IMR-90 (cell line): ENCODE measurements around the gene DMRT3. TPM values are rescaled to one million over a fixed set of nuclear protein-coding genes. Genes with fewer than 3 reads are reported as not detected.

Source experiments
- ATAC-seq: fragments of 200-7000 bp; cut with Tn5 transposase; 2 replicates; pipeline ENCODE4 v1.9.1; 2020; ENCODE audit warnings: low read depth, mild to moderate bottlenecking, moderate library complexity
- BruUV-seq: library from RNA; stranded (reverse); fragments of 400-500 nt; replicated peaks from 2 replicates; lab custom pipeline; 2021; lab: Mats Ljungman, UMichigan
- CTCF ChIA-PET: fragments of 300-600 bp; formaldehyde crosslinking; extraction: SDS; loops from one replicate; lab custom pipeline; 2021; ENCODE audit warnings: antibody characterized with exemption; lab: Yijun Ruan, JAX
- POLR2A ChIA-PET: fragments of 300-600 bp; sonication (Branson Sonifier 250); formaldehyde crosslinking; loops from one replicate; lab custom pipeline; 2022; ENCODE audit warnings: antibody characterized with exemption; ENCODE audit not compliant: unreplicated experiment; lab: Charles Lee
- DNase-seq: peaks from one replicate; pipeline ENCODE4 v3.0.0; 2013
- H2AFZ ChIP-seq: replicated peaks from 2 replicates; pipeline ENCODE3; 2013; ENCODE audit warnings: low read length, mild to moderate bottlenecking; ENCODE audit not compliant: poor library complexity
- H2AK5ac ChIP-seq: 2 replicates; pipeline ENCODE4 v1.6.1; 2013; ENCODE audit warnings: low read depth, low read length, inconsistent platforms
- H2AK9ac ChIP-seq: replicated peaks from 2 replicates; pipeline ENCODE3; 2013; ENCODE audit warnings: mild to moderate bottlenecking, low read depth, low read length, moderate library complexity; ENCODE audit not compliant: poor library complexity
- H2BK120ac ChIP-seq: 2 replicates; pipeline ENCODE4 v1.6.1; 2013; ENCODE audit warnings: low read depth, low read length, inconsistent platforms
- H2BK15ac ChIP-seq: 3 replicates; pipeline ENCODE4 v1.6.1; 2013; ENCODE audit warnings: low read depth, low read length, inconsistent platforms
- H2BK20ac ChIP-seq: 2 replicates; pipeline ENCODE4 v1.6.1; 2013; ENCODE audit warnings: low read depth, mild to moderate bottlenecking, inconsistent platforms, low read length, moderate library complexity
- H2BK5ac ChIP-seq: 2 replicates; pipeline ENCODE4 v1.6.1; 2013; ENCODE audit warnings: mild to moderate bottlenecking, low read depth, low read length, inconsistent platforms; ENCODE audit not compliant: poor library complexity, severe bottlenecking
- H3K14ac ChIP-seq: replicated peaks from 2 replicates; pipeline ENCODE4 v1.6.1; 2013; ENCODE audit warnings: low read depth, low read length, inconsistent platforms
- H3K18ac ChIP-seq: 2 replicates; pipeline ENCODE4 v1.6.1; 2013; ENCODE audit warnings: low read depth, low read length, control low read depth
- H3K23ac ChIP-seq: 2 replicates; pipeline ENCODE4 v1.6.1; 2013; ENCODE audit warnings: low read depth, low read length, inconsistent platforms
- H3K27ac ChIP-seq: 2 replicates; pipeline ENCODE4 v1.5.1; 2013; ENCODE audit warnings: mild to moderate bottlenecking, control low read depth, low read length; ENCODE audit not compliant: insufficient read depth
- H3K27me3 ChIP-seq: 2 replicates; pipeline ENCODE4 v1.6.1; 2013; ENCODE audit warnings: low read length; ENCODE audit not compliant: control insufficient read depth, insufficient read depth
- H3K36me3 ChIP-seq: 2 replicates; pipeline ENCODE4 v1.6.1; 2013; ENCODE audit warnings: low read length, mixed read lengths; ENCODE audit not compliant: control insufficient read depth, insufficient read depth
- H3K4ac ChIP-seq: 2 replicates; pipeline ENCODE4 v1.6.1; 2013; ENCODE audit warnings: low read depth, low read length, inconsistent platforms
- H3K4me1 ChIP-seq: 2 replicates; pipeline ENCODE4 v1.6.1; 2013; ENCODE audit warnings: low read length, mixed read lengths; ENCODE audit not compliant: control insufficient read depth, insufficient read depth
- H3K4me2 ChIP-seq: 2 replicates; pipeline ENCODE4 v1.6.1; 2013; ENCODE audit warnings: low read depth, mild to moderate bottlenecking, control low read depth, low read length, moderate library complexity
- H3K4me3 ChIP-seq: 2 replicates; pipeline ENCODE4 v1.5.1; 2013; ENCODE audit warnings: low read depth, mild to moderate bottlenecking, control low read depth, low read length, moderate library complexity; ENCODE audit not compliant: insufficient read depth
- H3K56ac ChIP-seq: 2 replicates; pipeline ENCODE4 v1.6.1; 2013; ENCODE audit warnings: low read length, inconsistent platforms; ENCODE audit not compliant: insufficient read depth; ENCODE audit errors: extremely low read depth
- H3K79me1 ChIP-seq, 2 experiments: 2 replicates each; pipeline ENCODE4 v1.6.1; 2013; ENCODE audit warnings: low read length in 2 of 2, inconsistent platforms in 1 of 2, low read depth in 1 of 2
- H3K9ac ChIP-seq: 2 replicates; pipeline ENCODE4 v1.6.1; 2013; ENCODE audit warnings: low read depth, low read length, control low read depth
- H3K9me1 ChIP-seq: 2 replicates; pipeline ENCODE4 v1.6.1; 2013; ENCODE audit warnings: low read length, inconsistent platforms; ENCODE audit not compliant: insufficient read depth
- H3K9me3 ChIP-seq: 2 replicates; pipeline ENCODE4 v1.6.1; 2013; ENCODE audit warnings: low read length; ENCODE audit not compliant: control insufficient read depth, insufficient read depth
- H4K20me1 ChIP-seq: 2 replicates; pipeline ENCODE4 v1.6.1; 2013; ENCODE audit warnings: low read length, inconsistent platforms; ENCODE audit not compliant: insufficient read depth
- H4K5ac ChIP-seq: 2 replicates; pipeline ENCODE4 v1.6.1; 2013; ENCODE audit warnings: mild to moderate bottlenecking, low read depth, low read length, control low read depth
- H4K8ac ChIP-seq, 2 experiments: 2 replicates each; pipeline ENCODE4 v1.6.1; 2013; ENCODE audit warnings: low read depth in 2 of 2, low read length in 2 of 2, control low read depth in 1 of 2, inconsistent platforms in 1 of 2
- H4K91ac ChIP-seq: 2 replicates; pipeline ENCODE4 v1.6.1; 2013; ENCODE audit warnings: low read depth, low read length, inconsistent platforms; ENCODE audit not compliant: insufficient read depth
- BHLHE40 ChIP-seq: fragments of 150-350 bp; IDR thresholded peaks from 2 replicates; pipeline ENCODE4 v1.6.1; 2016; ENCODE audit warnings: mild to moderate bottlenecking, low read depth, low read length
- CHD1 ChIP-seq: IDR thresholded peaks from 2 replicates; pipeline ENCODE4 v1.6.1; 2012; ENCODE audit warnings: low read depth, low read length, improper control_type of control experiment
- FOS ChIP-seq: fragments of 150-350 bp; IDR thresholded peaks from 2 replicates; pipeline ENCODE4 v1.6.1; 2016; ENCODE audit warnings: low read depth, low read length
- MAFK ChIP-seq: IDR thresholded peaks from 2 replicates; pipeline ENCODE4 v1.6.1; 2012; ENCODE audit warnings: low read depth, low read length, improper control_type of control experiment
- MAZ ChIP-seq: IDR thresholded peaks from 2 replicates; pipeline ENCODE4 v1.6.1; 2012; ENCODE audit warnings: low read depth, mild to moderate bottlenecking, low read length, improper control_type of control experiment, moderate library complexity, borderline replicate concordance
- MXI1 ChIP-seq: IDR thresholded peaks from 2 replicates; pipeline ENCODE4 v1.6.1; 2012; ENCODE audit warnings: low read depth, mild to moderate bottlenecking, low read length, moderate library complexity, borderline replicate concordance
- NFE2L2 ChIP-seq: fragments of 150-350 bp; IDR thresholded peaks from 2 replicates; pipeline ENCODE4 v1.6.1; 2016; ENCODE audit warnings: low read depth, mild to moderate bottlenecking, low read length
- POLR2A ChIP-seq: IDR thresholded peaks from 2 replicates; pipeline ENCODE4 v1.6.1; 2012; ENCODE audit warnings: mild to moderate bottlenecking, low read depth, low read length
- RAD21 ChIP-seq: IDR thresholded peaks from 2 replicates; pipeline ENCODE4 v1.6.1; 2012; ENCODE audit warnings: low read length, improper control_type of control experiment
- RCOR1 ChIP-seq: IDR thresholded peaks from 2 replicates; pipeline ENCODE4 v1.6.1; 2012; ENCODE audit warnings: mild to moderate bottlenecking, low read length, improper control_type of control experiment; ENCODE audit not compliant: insufficient replicate concordance
- RFX5 ChIP-seq: IDR thresholded peaks from 2 replicates; pipeline ENCODE4 v1.8.0; 2012; ENCODE audit warnings: low read depth, mild to moderate bottlenecking, low read length, moderate library complexity
- SMC3 ChIP-seq: fragments of 150-350 bp; IDR thresholded peaks from 2 replicates; pipeline ENCODE4 v1.6.1; 2016; ENCODE audit warnings: low read depth, mild to moderate bottlenecking, antibody characterized with exemption, low read length, moderate library complexity
- WGBS, 2 experiments: methylation state at CpG; one replicate each; pipeline versions ENCODE4 v1.1.5 to v1.1.7; 2013; ENCODE audit warnings: missing lambda C conversion rate in 2 of 2; ENCODE audit not compliant: insufficient read length in 1 of 2; ENCODE audit errors: extremely low coverage in 2 of 2; 5-methylcytosine and 5-hydroxymethylcytosine counted together
- dilution Hi-C: fragments of 300-500 bp; cut with HindIII; formaldehyde crosslinking; loops from one replicate; pipeline ENCODE4 v1.14.3; 2018; ENCODE audit warnings: low sequenced_read_pairs; ENCODE audit not compliant: unreplicated experiment
- in situ Hi-C: fragments of 300-500 bp; cut with MboI; formaldehyde crosslinking; loops from 3 replicates; pipeline ENCODE4 v1.14.3; 2019; ENCODE audit warnings: low sequenced_read_pairs, inconsistent platforms, mixed read lengths
- intact Hi-C: fragments of 100-400 bp; cut with micrococcal nuclease; formaldehyde crosslinking; loops from 2 replicates; pipeline ENCODE4 v1.10.0; 2022
- polyA plus RNA-seq, 3 experiments: library from polyadenylated mRNA; depleted of rRNA; stranded (reverse); fragments of >200 nt; gene quantifications; 2 replicates each; pipeline ENCODE4 v1.2.3, GENCODE V29; 2012; ENCODE audit warnings: low replicate concordance in 1 of 3
- total RNA-seq: library from RNA; depleted of rRNA; stranded (reverse); fragments of >200 nt; gene quantifications from 2 replicates; pipeline ENCODE4 v1.2.3, GENCODE V29; 2012
- TF ChIP-seq, protein P1 (sequence below): fragments of 150-350 bp; IDR thresholded peaks from 2 replicates; pipeline ENCODE4 v1.6.1; 2017; ENCODE audit warnings: mild to moderate bottlenecking, antibody characterized with exemption, low read length, low read depth
- TF ChIP-seq, protein P2 (sequence below): fragments of 150-350 bp; IDR thresholded peaks from 2 replicates; pipeline ENCODE4 v1.6.1; 2016; ENCODE audit warnings: low read depth, mild to moderate bottlenecking, low read length, moderate library complexity, borderline replicate concordance
- TF ChIP-seq, protein P3 (sequence below): conservative IDR thresholded peaks from 2 replicates; pipeline ENCODE4 v1.5.1; 2012; ENCODE audit warnings: mild to moderate bottlenecking, low read depth, low read length, improper control_type of control experiment

DMRT3 gene
- total and polyA plus RNA-seq, 2 of the 4 experiments (the other 2 are of a cell fraction), result not detected

DNA sequence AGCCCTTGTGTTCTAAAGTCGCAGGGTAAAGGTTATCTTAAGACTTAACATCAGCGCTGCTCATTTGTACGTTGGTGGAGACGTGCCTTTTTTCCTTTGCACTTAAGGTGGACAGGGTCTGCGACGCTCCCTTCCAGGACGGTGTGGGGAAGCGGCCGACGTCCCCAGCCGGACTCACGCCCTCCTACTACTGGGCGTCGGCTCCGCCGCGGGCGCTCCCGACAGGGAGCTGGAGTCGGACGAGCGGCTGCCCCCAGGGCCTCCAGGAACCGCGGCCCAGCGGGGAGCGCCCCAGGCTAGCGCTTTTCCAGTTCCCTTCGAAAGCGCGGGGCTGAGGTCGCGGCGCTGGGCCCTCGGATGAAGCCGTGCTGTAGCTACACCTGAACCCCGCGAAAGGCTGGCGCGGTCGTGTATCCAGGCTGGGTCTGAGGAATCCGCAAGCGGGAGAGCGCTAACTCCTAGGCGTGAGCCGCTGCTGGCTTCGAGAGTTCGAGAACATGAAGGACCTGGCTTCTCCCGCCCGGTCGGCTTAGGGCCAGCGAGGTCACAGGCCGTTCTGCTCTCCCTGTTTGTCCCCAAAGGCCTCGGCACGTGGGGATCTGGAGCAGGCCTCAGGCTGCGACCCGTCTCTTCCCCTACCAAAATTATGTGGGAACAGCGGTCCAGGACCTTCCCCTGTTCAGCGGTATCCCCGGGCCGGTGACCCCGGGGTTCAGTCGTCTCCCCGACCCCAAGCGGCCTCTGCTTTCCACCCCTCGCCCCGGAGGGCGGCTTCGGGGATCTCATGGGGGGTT, 3.8 kb upstream of the DMRT3 start:
- in situ Hi-C loops, result no loop called here
- TF ChIP-seq RFX5, result no peak
- TF ChIP-seq POLR2A, result no peak
- TF ChIP-seq, protein P1, sequence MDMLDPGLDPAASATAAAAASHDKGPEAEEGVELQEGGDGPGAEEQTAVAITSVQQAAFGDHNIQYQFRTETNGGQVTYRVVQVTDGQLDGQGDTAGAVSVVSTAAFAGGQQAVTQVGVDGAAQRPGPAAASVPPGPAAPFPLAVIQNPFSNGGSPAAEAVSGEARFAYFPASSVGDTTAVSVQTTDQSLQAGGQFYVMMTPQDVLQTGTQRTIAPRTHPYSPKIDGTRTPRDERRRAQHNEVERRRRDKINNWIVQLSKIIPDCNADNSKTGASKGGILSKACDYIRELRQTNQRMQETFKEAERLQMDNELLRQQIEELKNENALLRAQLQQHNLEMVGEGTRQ, result no peak
- TF ChIP-seq MXI1, result no peak
- TF ChIP-seq SMC3, result no peak
- TF ChIP-seq FOS, result no peak
- no peak for TF ChIP-seq BHLHE40
- TF ChIP-seq, protein P2, sequence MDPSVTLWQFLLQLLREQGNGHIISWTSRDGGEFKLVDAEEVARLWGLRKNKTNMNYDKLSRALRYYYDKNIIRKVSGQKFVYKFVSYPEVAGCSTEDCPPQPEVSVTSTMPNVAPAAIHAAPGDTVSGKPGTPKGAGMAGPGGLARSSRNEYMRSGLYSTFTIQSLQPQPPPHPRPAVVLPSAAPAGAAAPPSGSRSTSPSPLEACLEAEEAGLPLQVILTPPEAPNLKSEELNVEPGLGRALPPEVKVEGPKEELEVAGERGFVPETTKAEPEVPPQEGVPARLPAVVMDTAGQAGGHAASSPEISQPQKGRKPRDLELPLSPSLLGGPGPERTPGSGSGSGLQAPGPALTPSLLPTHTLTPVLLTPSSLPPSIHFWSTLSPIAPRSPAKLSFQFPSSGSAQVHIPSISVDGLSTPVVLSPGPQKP, result no peak
- no peak for TF ChIP-seq MAFK
- no peak for TF ChIP-seq MAZ
- no peak for TF ChIP-seq RAD21
- TF ChIP-seq, protein P3, sequence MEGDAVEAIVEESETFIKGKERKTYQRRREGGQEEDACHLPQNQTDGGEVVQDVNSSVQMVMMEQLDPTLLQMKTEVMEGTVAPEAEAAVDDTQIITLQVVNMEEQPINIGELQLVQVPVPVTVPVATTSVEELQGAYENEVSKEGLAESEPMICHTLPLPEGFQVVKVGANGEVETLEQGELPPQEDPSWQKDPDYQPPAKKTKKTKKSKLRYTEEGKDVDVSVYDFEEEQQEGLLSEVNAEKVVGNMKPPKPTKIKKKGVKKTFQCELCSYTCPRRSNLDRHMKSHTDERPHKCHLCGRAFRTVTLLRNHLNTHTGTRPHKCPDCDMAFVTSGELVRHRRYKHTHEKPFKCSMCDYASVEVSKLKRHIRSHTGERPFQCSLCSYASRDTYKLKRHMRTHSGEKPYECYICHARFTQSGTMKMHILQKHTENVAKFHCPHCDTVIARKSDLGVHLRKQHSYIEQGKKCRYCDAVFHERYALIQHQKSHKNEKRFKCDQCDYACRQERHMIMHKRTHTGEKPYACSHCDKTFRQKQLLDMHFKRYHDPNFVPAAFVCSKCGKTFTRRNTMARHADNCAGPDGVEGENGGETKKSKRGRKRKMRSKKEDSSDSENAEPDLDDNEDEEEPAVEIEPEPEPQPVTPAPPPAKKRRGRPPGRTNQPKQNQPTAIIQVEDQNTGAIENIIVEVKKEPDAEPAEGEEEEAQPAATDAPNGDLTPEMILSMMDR, result no peak
- no peak for TF ChIP-seq NFE2L2
- no peak for TF ChIP-seq CHD1
- TF ChIP-seq RCOR1, result no peak

More for the DNA sequence above, 3.8 kb upstream of the DMRT3 start:
- no peaks in the 10 kb centered on the region for H3K9me1 ChIP-seq
- ChIA-PET POLR2A (no interaction called here), CTCF (no interaction called here)
- H4K8ac ChIP-seq, result no peak overlapping the region
- H3K27me3 ChIP-seq, result peaks cover 86% of the 10 kb centered on the region
- H3K18ac ChIP-seq, result no peak overlapping the region
- no peak overlapping the region for H2BK120ac ChIP-seq
- H3K36me3 ChIP-seq, result no peaks in the 10 kb centered on the region
- no peak overlapping the region for H3K4me3 ChIP-seq
- BruUV-seq, result no TSS peak
- H2AK9ac ChIP-seq, result no peak overlapping the region
- H3K79me1 ChIP-seq, result no peaks in the 10 kb centered on the region
- H2BK20ac ChIP-seq, result no peak overlapping the region
- H3K4ac ChIP-seq, result no peak overlapping the region
- dilution Hi-C loops, result no loop called here
- 6% methylated on average over 20 of the region's 68 CpGs; no CpG with 5 or more reads in 1 of the 2 experiments for WGBS, 2 experiments
- H3K4me1 ChIP-seq, result no peaks in the 10 kb centered on the region; the same call in 1 of the 2 replicates
- no peak overlapping the region for H3K9ac ChIP-seq
- ATAC-seq (no peak), DNase-seq (no peak)
- no peak overlapping the region for H4K5ac ChIP-seq
- H3K14ac ChIP-seq, result no peak overlapping the region
- peaks cover 20% of the 10 kb centered on the region; the same call in 1 of the 2 replicates for H3K9me3 ChIP-seq
- no peak overlapping the region for H3K56ac ChIP-seq
- intact Hi-C loops, result no loop called here
- H2BK5ac ChIP-seq, result no peak overlapping the region
- H3K4me2 ChIP-seq, result no peak overlapping the region
- H2AK5ac ChIP-seq, result no peak overlapping the region
- no peak overlapping the region for H2BK15ac ChIP-seq
- H3K27ac ChIP-seq, result no peak overlapping the region
- H2AFZ ChIP-seq, result peak overlapping the region; percentile 46
- no peak overlapping the region for H3K23ac ChIP-seq
- H4K91ac ChIP-seq, result no peak overlapping the region
- H4K20me1 ChIP-seq, result no peaks in the 10 kb centered on the region
